ENCODE results near the gene ALCAM.

DNA sequence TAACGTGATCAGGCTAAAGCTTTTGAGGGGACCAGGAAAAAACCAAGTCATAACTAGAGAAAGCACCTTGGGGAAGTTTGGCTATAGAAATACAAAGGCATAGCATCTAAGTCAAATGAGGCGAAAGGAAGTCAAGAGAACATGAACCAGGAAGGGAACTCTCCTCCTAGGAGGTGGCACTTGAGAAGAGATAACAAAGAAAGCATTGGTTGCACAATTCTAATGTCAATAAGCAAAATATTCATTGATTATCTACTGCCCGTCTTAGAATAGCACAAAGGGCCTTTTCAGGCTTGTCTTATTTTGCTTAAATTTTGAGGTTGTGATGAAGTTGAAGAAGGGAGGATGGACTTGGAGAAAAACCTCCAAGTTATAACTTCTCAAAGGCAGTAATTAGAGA lies 73.4 kb downstream of the ALCAM start:
- TF ChIP-seq, protein P1, sequence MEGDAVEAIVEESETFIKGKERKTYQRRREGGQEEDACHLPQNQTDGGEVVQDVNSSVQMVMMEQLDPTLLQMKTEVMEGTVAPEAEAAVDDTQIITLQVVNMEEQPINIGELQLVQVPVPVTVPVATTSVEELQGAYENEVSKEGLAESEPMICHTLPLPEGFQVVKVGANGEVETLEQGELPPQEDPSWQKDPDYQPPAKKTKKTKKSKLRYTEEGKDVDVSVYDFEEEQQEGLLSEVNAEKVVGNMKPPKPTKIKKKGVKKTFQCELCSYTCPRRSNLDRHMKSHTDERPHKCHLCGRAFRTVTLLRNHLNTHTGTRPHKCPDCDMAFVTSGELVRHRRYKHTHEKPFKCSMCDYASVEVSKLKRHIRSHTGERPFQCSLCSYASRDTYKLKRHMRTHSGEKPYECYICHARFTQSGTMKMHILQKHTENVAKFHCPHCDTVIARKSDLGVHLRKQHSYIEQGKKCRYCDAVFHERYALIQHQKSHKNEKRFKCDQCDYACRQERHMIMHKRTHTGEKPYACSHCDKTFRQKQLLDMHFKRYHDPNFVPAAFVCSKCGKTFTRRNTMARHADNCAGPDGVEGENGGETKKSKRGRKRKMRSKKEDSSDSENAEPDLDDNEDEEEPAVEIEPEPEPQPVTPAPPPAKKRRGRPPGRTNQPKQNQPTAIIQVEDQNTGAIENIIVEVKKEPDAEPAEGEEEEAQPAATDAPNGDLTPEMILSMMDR (conservative IDR thresholded peaks at IDR 0.05 in 1 of 2, IDR thresholded peaks at IDR 0.05 in 1 of 2; ENCODE audit: low read depth in 1 of 2, low read length in 2 of 2) = no peak
- no peak for TF ChIP-seq EZH2 (IDR thresholded peaks at IDR 0.05; ENCODE audit: low read length, missing control alignments)
